Hepatocyte (in vitro differentiated cells): Measurements from ENCODE around the gene EPHA2. TPM values are rescaled to one million over a fixed set of nuclear protein-coding genes. Genes with fewer than 3 reads are reported as not detected.

Experiments used
- DNase-seq: peaks from one replicate; pipeline ENCODE4 v3.0.0-alpha.2; 2016; ENCODE audit warnings: low spot score
- H2AFZ ChIP-seq: fragments of 200-600 bp; sonication (generic); 2 replicates; pipeline ENCODE4 v1.6.0; 2016; ENCODE audit warnings: antibody characterized with exemption, mild to moderate bottlenecking
- H3K27ac ChIP-seq: fragments of 200-600 bp; sonication (generic); 2 replicates; pipeline ENCODE4 v1.5.1; 2016; ENCODE audit warnings: mild to moderate bottlenecking
- H3K27me3 ChIP-seq: fragments of 200-600 bp; sonication (generic); 2 replicates; pipeline ENCODE4 v1.6.1; 2016
- H3K36me3 ChIP-seq: fragments of 200-600 bp; sonication (generic); replicated peaks from 2 replicates; pipeline ENCODE4 v1.5.1; 2016; ENCODE audit warnings: low read depth; ENCODE audit not compliant: insufficient read depth
- H3K4me1 ChIP-seq: fragments of 200-600 bp; sonication (generic); 2 replicates; pipeline ENCODE4 v1.5.1; 2016; ENCODE audit warnings: mild to moderate bottlenecking, moderate library complexity; ENCODE audit not compliant: insufficient read depth
- H3K4me2 ChIP-seq: fragments of 200-600 bp; sonication (generic); 2 replicates; pipeline ENCODE4 v1.6.0; 2016
- H3K4me3 ChIP-seq: fragments of 200-600 bp; sonication (generic); 2 replicates; pipeline ENCODE4 v1.5.1; 2016; ENCODE audit warnings: mild to moderate bottlenecking
- H3K79me2 ChIP-seq: fragments of 200-600 bp; sonication (generic); 2 replicates; pipeline ENCODE4 v1.6.0; 2017; ENCODE audit warnings: mild to moderate bottlenecking
- H3K9me2 ChIP-seq: fragments of 200-600 bp; sonication (generic); replicated peaks from 2 replicates; pipeline ENCODE4 v1.6.0; 2017; ENCODE audit warnings: mild to moderate bottlenecking; ENCODE audit not compliant: insufficient read depth
- H3K9me3 ChIP-seq: fragments of 200-600 bp; sonication (generic); 2 replicates; pipeline ENCODE4 v1.5.1; 2016; ENCODE audit warnings: low read depth, mild to moderate bottlenecking
- H4K20me1 ChIP-seq: fragments of 200-600 bp; sonication (generic); 2 replicates; pipeline ENCODE4 v1.6.0; 2016; ENCODE audit warnings: mild to moderate bottlenecking; ENCODE audit not compliant: insufficient read depth, poor library complexity, severe bottlenecking
- CTCF ChIP-seq: fragments of 200-600 bp; sonication (generic); IDR thresholded peaks from 2 replicates; pipeline ENCODE4 v1.5.1; 2016; ENCODE audit warnings: antibody characterized with exemption, mild to moderate bottlenecking; ENCODE audit not compliant: poor library complexity
- EZH2 ChIP-seq: fragments of 200-600 bp; sonication (generic); IDR thresholded peaks from 2 replicates; pipeline ENCODE4 v1.6.1; 2016; ENCODE audit warnings: antibody characterized with exemption, mild to moderate bottlenecking, borderline replicate concordance
- EZH2phosphoT487 ChIP-seq: fragments of 200-600 bp; sonication (generic); IDR thresholded peaks from one replicate; pipeline ENCODE4 v1.6.1; 2018; ENCODE audit warnings: antibody characterized with exemption, mild to moderate bottlenecking, low read depth, moderate library complexity; ENCODE audit not compliant: unreplicated experiment, severe bottlenecking
- WGBS: methylation state at CpG from one replicate; pipeline ENCODE4 v1.1.6; 2016; ENCODE audit warnings: low lambda C conversion rate; ENCODE audit errors: missing lambda C conversion rate; 5-methylcytosine and 5-hydroxymethylcytosine counted together
- polyA plus RNA-seq: library from polyadenylated mRNA; unstranded; fragments of >200 nt; fragmentation: Nextera tagmentation; extraction: Ambion mirVana; gene quantifications from 2 replicates; pipeline ENCODE4 v1.2.1, GENCODE V29; 2016
- total RNA-seq: library from RNA; depleted of rRNA; stranded (reverse); fragments of >200 nt; gene quantifications from 2 replicates; pipeline ENCODE4 v1.2.3, GENCODE V29; 2014

EPHA2 gene
- total and polyA plus RNA-seq, 2 experiments from 2014 or later = 20.4 to 27.3 TPM

- H2AFZ ChIP-seq = no peak overlapping the region
- no peak overlapping the region for H3K4me3 ChIP-seq
- H4K20me1 ChIP-seq = no peaks in the 10 kb centered on the region
- H3K36me3 ChIP-seq = no peaks in the 10 kb centered on the region
- no peaks in the 10 kb centered on the region for H3K27me3 ChIP-seq
- WGBS = 58% methylated on average over 9 of the region's 9 CpGs
- no peak overlapping the region for H3K27ac ChIP-seq
- H3K79me2 ChIP-seq = no peaks in the 10 kb centered on the region
- no peaks in the 10 kb centered on the region for H3K4me1 ChIP-seq
- no peak for DNase-seq
- TF ChIP-seq EZH2phosphoT487 (no peak), CTCF (no peak), EZH2 (no peak)
- no peak overlapping the region for H3K4me2 ChIP-seq
- H3K9me3 ChIP-seq = no peaks in the 10 kb centered on the region
- H3K9me2 ChIP-seq = no peaks in the 10 kb centered on the region
Observed at GRCh38 chr1:16101623-16102022, 54.2 kb downstream of the EPHA2 start.

- 96% methylated on average over 1 of the region's 1 CpG for WGBS
- Histone ChIP-seq H3K4me2 (no peak overlapping the region), H3K9me3 (no peaks in the 10 kb centered on the region), H3K4me3 (no peak overlapping the region), H3K27me3 (no peaks in the 10 kb centered on the region), H3K36me3 (no peaks in the 10 kb centered on the region), H3K79me2 (no peaks in the 10 kb centered on the region), H3K27ac (no peak overlapping the region), H2AFZ (no peak overlapping the region), H4K20me1 (no peaks in the 10 kb centered on the region), H3K4me1 (no peaks in the 10 kb centered on the region), H3K9me2 (no peaks in the 10 kb centered on the region)
- no peak for TF ChIP-seq CTCF
- TF ChIP-seq EZH2phosphoT487 = no peak
- no peak for TF ChIP-seq EZH2
- no peak for DNase-seq
Observed at GRCh38 chr1:16099412-16099811, 56.5 kb downstream of the EPHA2 start.

GRCh38 chr1:16095447-16095846, 60.4 kb downstream of the EPHA2 start:
- Histone ChIP-seq H3K4me2 (no peak overlapping the region), H3K27me3 (no peaks in the 10 kb centered on the region), H2AFZ (no peak overlapping the region), H3K36me3 (no peaks in the 10 kb centered on the region), H3K9me3 (no peaks in the 10 kb centered on the region), H3K27ac (no peak overlapping the region), H4K20me1 (no peaks in the 10 kb centered on the region), H3K9me2 (no peaks in the 10 kb centered on the region), H3K4me1 (no peaks in the 10 kb centered on the region), H3K4me3 (no peak overlapping the region), H3K79me2 (no peaks in the 10 kb centered on the region)
- no peak for DNase-seq
- TF ChIP-seq CTCF = no peak
- no peak for TF ChIP-seq EZH2
- no peak for TF ChIP-seq EZH2phosphoT487
- WGBS = 95% methylated on average over 9 of the region's 9 CpGs
